Endothelial cell (in vitro differentiated cells): ENCODE measurements around the gene ST14. TPM values are rescaled to one million over a fixed set of nuclear protein-coding genes. Genes with fewer than 3 reads are reported as not detected.
A peak's percentile ranks its signal among the peaks of the same experiment; 100 is the strongest.

Experiments
- DNase-seq: peaks from one replicate; pipeline ENCODE4 v3.0.0; 2021; ENCODE audit warnings: low spot score
- H3K27ac Mint-ChIP-seq: one replicate; pipeline ENCODE4 v1.8.0; 2021; ENCODE audit warnings: mixed read lengths, inconsistent platforms; ENCODE audit not compliant: unreplicated experiment
- H3K27me3 Mint-ChIP-seq: one replicate; pipeline ENCODE4 v1.8.0; 2021; ENCODE audit warnings: mild to moderate bottlenecking, moderate library complexity, mixed read lengths, inconsistent platforms; ENCODE audit not compliant: unreplicated experiment
- H3K36me3 Mint-ChIP-seq: one replicate; pipeline ENCODE4 v1.8.0; 2021; ENCODE audit warnings: mild to moderate bottlenecking, low read depth, mixed read lengths, inconsistent platforms; ENCODE audit not compliant: unreplicated experiment
- H3K4me1 Mint-ChIP-seq: one replicate; pipeline ENCODE4 v1.8.0; 2021; ENCODE audit warnings: mild to moderate bottlenecking, mixed read lengths, inconsistent platforms; ENCODE audit not compliant: unreplicated experiment
- H3K4me3 Mint-ChIP-seq: one replicate; pipeline ENCODE4 v1.8.0; 2021; ENCODE audit warnings: mild to moderate bottlenecking, mixed read lengths, inconsistent platforms; ENCODE audit not compliant: unreplicated experiment
- H3K9me3 Mint-ChIP-seq: one replicate; pipeline ENCODE4 v1.8.0; 2021; ENCODE audit warnings: mixed read lengths, inconsistent platforms; ENCODE audit not compliant: unreplicated experiment
- long read RNA-seq: library from polyadenylated mRNA; unstranded; transcript quantifications from one replicate; pipeline ENCODE4 v2.0.0, GENCODE V29; 2020; ENCODE audit not compliant: unreplicated experiment
- total RNA-seq: library from RNA; stranded (reverse); fragmentation: NEBNext Ultra II Directional; extraction: Animal tissue kit (Norgen Biotek cat#: 25700); gene quantifications from one replicate; pipeline ENCODE4 v1.2.1, GENCODE V29; 2021; ENCODE audit not compliant: unreplicated experiment
- TF ChIP-seq, protein P1 (sequence below): fragments of 200-600 bp; sonication (generic); IDR thresholded peaks from one replicate; pipeline ENCODE4 v1.5.0; 2021; ENCODE audit warnings: antibody characterized with exemption; ENCODE audit not compliant: unreplicated experiment

The ST14 gene
- total RNA-seq: 8.7 TPM
- long read RNA-seq, partial matches to known transcripts: 3 of 4 reads
- long read RNA-seq, other reads (novel, unspliced or antisense): 1 of 4 reads

DNA sequence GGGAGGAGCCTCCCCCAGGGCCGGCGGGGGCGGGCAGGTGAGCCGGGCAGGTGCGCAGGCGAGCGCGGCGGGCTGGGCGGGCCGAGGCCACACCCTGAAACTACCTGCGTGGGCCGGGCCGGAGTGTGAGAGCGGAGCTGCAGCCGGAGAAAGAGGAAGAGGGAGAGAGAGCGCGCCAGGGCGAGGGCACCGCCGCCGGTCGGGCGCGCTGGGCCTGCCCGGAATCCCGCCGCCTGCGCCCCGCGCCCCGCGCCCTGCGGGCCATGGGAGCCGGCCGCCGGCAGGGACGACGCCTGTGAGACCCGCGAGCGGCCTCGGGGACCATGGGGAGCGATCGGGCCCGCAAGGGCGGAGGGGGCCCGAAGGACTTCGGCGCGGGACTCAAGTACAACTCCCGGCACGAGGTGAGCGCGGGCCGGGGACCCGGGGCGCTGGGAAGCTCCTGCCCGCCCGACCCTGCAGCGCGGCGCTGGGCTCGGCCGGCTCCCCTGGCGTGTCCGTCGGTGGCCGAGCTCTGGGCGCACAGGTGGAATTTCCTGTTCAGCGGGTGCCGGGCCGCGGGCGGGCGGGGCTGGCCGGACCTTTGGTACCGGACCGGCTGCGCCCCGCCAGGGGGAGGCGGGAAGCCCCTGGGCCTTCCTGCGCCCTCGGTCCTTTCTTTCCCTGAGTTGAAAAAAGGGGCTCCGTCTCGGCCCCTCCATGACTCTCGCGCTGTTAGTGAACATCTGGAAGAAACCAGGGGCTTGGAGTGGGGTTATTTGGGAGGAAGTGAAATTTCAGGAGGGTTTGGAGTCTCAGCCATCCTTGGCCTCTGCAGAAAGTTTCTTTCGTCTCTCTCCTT is at the start of gene ST14:
ST14 (plus strand) TSS at position 126 of the 841 bp plus-strand sequence; CDS start at position 324, 198 bp downstream.
- peaks cover 22% of the 10 kb centered on the region for H3K27me3 Mint-ChIP-seq
- H3K9me3 Mint-ChIP-seq: no peaks in the 10 kb centered on the region
- H3K4me1 Mint-ChIP-seq: peaks cover 21% of the 10 kb centered on the region
- H3K36me3 Mint-ChIP-seq: peaks cover 9% of the 10 kb centered on the region
- peak; percentile 33 for DNase-seq
- peak within 1 kb of the TSS; percentile 84 for H3K4me3 Mint-ChIP-seq
- no peak within 1 kb of the TSS for H3K27ac Mint-ChIP-seq
- TF ChIP-seq, protein P1, sequence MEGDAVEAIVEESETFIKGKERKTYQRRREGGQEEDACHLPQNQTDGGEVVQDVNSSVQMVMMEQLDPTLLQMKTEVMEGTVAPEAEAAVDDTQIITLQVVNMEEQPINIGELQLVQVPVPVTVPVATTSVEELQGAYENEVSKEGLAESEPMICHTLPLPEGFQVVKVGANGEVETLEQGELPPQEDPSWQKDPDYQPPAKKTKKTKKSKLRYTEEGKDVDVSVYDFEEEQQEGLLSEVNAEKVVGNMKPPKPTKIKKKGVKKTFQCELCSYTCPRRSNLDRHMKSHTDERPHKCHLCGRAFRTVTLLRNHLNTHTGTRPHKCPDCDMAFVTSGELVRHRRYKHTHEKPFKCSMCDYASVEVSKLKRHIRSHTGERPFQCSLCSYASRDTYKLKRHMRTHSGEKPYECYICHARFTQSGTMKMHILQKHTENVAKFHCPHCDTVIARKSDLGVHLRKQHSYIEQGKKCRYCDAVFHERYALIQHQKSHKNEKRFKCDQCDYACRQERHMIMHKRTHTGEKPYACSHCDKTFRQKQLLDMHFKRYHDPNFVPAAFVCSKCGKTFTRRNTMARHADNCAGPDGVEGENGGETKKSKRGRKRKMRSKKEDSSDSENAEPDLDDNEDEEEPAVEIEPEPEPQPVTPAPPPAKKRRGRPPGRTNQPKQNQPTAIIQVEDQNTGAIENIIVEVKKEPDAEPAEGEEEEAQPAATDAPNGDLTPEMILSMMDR: no peak

DNA sequence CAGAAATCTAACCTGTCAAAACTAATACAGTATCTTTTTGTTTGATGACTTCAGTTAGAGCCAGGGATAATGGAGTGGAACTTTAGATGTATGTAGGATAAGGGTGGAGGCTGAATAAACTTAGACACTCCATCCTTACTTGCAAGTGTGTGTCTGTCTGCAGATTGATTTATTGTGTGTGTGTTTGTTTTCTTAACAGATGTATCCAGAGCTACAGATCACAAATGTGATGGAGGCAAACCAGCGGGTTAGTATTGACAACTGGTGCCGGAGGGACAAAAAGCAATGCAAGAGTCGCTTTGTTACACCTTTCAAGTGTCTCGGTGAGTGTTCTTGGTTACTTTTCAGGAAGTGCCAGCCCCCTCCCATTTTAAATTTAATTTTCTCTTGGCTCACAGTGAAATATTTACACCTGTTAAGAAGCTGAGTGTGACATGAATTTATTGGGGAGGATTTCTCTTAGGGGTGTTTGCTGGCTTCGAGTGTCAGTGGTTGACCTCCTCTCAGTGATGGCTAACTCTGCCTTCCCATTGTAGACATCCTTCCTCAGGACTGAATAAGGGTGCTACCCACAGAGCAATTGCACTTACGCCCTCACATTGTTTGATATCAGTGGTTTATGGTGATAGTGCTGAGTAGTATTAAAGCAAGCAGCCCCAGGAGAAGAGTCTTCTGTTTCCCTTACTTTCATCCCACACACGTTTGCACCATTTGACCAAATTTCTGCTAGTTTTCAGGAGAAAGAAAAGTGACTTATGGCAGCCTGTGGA is 49.1 kb upstream of the ST14 start:
- H3K4me3 Mint-ChIP-seq: no peak overlapping the region
- H3K4me1 Mint-ChIP-seq: peaks cover 38% of the 10 kb centered on the region
- no peak for DNase-seq
- H3K36me3 Mint-ChIP-seq: peaks cover 57% of the 10 kb centered on the region
- TF ChIP-seq, protein P1: no peak
- H3K9me3 Mint-ChIP-seq: no peaks in the 10 kb centered on the region
- no peaks in the 10 kb centered on the region for H3K27me3 Mint-ChIP-seq
- no peak overlapping the region for H3K27ac Mint-ChIP-seq

DNA sequence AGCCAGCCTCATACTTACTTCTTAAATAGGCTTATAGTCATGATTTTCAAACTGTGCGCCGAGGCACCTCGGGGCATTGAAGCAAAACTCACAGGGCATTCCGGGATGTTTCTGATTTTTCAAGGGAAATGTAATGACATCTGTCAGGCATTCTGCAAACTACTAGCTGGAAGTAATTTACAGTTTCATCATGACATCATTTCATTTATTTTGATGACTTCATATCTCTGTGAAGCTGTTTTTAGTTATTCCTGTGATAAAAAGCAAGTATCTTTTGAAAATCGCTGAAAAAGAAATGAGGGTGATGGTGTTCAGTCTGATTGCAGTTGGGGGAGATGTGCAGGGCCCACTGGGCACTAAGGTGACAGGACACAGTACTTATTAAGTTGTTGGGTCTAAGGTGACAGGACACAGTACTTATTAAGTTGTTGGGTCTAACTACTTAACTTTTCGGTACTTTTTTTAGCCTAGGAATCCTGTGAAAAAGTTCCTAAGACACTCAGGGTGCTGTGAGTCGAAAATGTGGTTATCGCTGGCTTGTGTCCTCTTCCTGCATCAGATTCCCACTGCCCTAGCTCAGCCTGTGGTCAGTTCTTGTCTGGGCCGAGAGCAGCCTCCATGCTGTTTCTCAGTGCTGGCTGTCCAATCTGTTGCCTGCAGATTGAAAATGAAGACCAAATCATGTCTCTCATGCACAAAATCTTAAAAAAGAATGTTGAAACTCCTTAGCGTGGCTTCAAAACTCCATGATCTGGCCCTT is 47.3 kb upstream of the ST14 start:
- peaks cover 43% of the 10 kb centered on the region for H3K36me3 Mint-ChIP-seq

DNA sequence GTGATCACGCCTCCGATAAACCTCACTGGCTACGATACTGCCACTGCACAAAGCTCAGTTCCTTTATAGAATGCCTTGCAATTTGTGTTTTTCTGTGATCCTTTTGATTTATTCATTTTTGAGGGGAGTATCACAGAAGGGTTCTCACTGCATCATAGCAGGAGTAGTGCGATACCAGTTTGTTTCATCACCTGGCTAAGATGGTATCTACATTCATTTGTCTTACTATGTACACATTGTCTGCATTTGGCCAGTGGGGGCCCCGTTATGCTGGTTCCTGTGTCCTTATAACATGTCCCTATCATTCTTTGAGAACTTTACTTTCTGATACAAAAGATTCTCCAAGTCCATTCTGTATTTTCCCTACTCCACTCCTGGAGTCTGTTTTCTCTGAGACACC is 45.3 kb upstream of the ST14 start:
- Mint-ChIP-seq H3K4me1 (peaks cover 40% of the 10 kb centered on the region), H3K36me3 (peaks cover 34% of the 10 kb centered on the region), H3K27me3 (no peaks in the 10 kb centered on the region), H3K4me3 (no peak overlapping the region), H3K9me3 (no peaks in the 10 kb centered on the region), H3K27ac (no peak overlapping the region)
- TF ChIP-seq, protein P1: no peak
- DNase-seq: no peak

More for the DNA sequence above, 47.3 kb upstream of the ST14 start:
- no peaks in the 10 kb centered on the region for H3K9me3 Mint-ChIP-seq
- no peak overlapping the region for H3K4me3 Mint-ChIP-seq
- no peak for DNase-seq
- H3K27me3 Mint-ChIP-seq: no peaks in the 10 kb centered on the region
- no peak overlapping the region for H3K27ac Mint-ChIP-seq
- TF ChIP-seq, protein P1: no peak
- H3K4me1 Mint-ChIP-seq: peaks cover 28% of the 10 kb centered on the region
